ENCODE results near the gene RTP2.

The RTP2 gene

DNA sequence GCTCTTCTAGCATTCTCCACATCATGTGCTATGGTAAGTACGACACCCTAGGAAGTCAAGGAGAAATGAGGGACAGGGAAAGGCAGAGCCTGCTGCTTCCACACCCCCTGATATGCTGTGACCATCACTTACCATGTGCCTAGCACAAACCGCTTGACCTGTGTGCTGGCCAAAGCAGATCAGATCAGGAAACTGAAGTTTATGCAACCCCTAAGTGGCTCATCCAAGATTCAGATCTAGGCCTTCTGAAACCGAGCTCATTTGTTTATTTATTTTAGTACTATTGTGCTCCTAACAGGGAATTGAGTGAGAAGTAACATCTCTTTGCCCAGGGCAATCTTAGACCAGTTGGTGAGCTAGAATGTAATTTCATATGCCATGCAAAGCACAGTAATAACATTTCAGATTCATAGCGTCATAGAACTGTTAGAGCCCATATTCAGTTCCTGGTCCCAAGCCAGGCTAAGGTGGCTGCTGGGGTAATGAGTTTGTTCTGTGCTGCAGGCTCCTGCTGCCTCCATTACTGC is at the start of gene RTP2:
RTP2 (minus strand) TSS at position 51 of the 527 bp plus-strand sequence. CDS start 429 bp downstream, outside the sequence.
- DNase-seq (ENCODE audit: low spot score) = no peak
- in situ Hi-C loops (cut with MboI; ENCODE audit: low sequenced_read_pairs, unreplicated experiment) = no loop called here

DNA sequence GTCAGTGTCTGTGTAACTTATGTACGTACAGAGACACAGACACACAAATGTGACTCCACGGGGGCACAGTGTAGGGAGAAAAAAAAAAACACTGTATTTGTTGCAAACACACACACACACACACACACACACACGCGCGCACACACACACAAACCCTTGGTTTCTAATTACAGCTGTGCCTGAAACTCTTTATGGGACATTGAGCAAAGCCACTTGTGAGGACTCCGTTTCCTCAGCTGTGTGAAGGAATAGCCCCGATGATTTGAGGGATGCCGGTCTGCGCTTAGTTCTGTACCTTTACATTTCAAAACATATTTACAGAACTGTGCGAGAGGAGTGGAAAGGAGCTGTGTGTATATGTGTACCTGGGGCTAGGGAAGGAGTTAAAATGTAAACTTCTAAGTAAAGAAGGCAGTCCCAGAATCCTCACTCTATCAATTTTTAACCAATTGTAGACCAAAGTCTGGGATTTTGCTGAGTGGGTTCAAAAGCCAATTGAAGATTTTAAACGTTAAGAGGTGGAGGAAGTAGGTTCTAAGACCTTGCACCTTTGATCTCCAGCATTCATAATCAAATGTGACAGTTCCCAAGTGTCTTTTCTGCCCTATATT is 48.3 kb upstream of the RTP2 start:
- no peak for DNase-seq (ENCODE audit: low spot score)
- TF ChIP-seq, protein P1, sequence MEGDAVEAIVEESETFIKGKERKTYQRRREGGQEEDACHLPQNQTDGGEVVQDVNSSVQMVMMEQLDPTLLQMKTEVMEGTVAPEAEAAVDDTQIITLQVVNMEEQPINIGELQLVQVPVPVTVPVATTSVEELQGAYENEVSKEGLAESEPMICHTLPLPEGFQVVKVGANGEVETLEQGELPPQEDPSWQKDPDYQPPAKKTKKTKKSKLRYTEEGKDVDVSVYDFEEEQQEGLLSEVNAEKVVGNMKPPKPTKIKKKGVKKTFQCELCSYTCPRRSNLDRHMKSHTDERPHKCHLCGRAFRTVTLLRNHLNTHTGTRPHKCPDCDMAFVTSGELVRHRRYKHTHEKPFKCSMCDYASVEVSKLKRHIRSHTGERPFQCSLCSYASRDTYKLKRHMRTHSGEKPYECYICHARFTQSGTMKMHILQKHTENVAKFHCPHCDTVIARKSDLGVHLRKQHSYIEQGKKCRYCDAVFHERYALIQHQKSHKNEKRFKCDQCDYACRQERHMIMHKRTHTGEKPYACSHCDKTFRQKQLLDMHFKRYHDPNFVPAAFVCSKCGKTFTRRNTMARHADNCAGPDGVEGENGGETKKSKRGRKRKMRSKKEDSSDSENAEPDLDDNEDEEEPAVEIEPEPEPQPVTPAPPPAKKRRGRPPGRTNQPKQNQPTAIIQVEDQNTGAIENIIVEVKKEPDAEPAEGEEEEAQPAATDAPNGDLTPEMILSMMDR (IDR thresholded peaks at IDR 0.05; ENCODE audit: borderline replicate concordance, control extremely low read depth, extremely low read depth, insufficient read depth, missing control alignments) = no peak
- in situ Hi-C loops (cut with MboI; ENCODE audit: low sequenced_read_pairs, unreplicated experiment) = no loop called here

More for the DNA sequence above, at the start of gene RTP2:
- TF ChIP-seq, protein P1 (IDR thresholded peaks at IDR 0.05; ENCODE audit: borderline replicate concordance, control extremely low read depth, extremely low read depth, insufficient read depth, missing control alignments) = no peak

- no peak for DNase-seq (ENCODE audit: low spot score)
- in situ Hi-C loops (cut with MboI; ENCODE audit: low sequenced_read_pairs, unreplicated experiment) = no loop called here
- TF ChIP-seq, protein P1 (IDR thresholded peaks at IDR 0.05; ENCODE audit: borderline replicate concordance, control extremely low read depth, extremely low read depth, insufficient read depth, missing control alignments) = no peak
Observed at GRCh38 chr3:187750006-187750512, 47.7 kb upstream of the RTP2 start.

DNA sequence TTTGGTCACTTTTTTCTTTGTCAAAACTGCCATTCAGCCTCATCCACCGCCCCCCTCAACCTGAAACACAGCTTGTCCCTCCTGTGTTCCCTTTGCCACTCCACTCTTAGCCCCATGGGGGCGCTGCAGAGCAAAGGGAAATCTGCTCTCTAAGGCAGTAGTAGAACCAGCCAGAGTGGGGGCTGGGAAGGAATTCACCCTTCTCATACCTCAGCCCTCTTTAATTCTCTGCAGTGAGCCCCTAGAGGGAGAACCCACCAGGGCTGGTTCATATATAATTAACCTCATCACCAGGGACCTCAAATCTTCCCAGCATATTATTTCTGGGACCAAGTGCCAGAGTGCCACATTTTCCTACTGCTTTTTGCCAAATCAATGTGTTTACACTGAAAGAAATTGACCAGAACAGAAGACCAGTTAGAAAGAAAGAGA is 45.7 kb upstream of the RTP2 start:
- peak; percentile 63 for DNase-seq (ENCODE audit: low spot score)
- in situ Hi-C loops (cut with MboI; ENCODE audit: low sequenced_read_pairs, unreplicated experiment) = loop anchor here (25.0 kb wide), 1 partner anchor 1389 kb away; no protein-coding TSS in a partner anchor
- TF ChIP-seq, protein P1 (IDR thresholded peaks at IDR 0.05; ENCODE audit: borderline replicate concordance, control extremely low read depth, extremely low read depth, insufficient read depth, missing control alignments) = peak; percentile 91

DNA sequence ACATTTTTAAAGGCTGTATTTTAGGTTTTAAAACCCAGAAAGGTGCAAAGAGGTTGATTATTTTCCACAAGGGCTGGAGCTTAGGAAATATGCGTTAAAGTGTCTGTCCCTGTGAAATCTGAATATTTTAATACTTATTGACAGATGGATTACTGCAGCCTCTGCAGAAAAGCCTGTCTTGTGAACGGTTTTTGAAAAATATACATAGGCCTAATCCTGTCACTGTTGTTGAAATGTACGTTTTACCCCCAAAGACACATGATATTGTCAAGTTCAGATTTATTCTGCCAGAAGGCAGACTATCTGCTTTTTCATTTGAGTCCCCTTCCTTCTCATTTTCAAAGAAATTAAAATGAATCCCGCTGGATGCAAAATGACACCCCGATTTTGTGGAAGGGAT is 45.1 kb upstream of the RTP2 start:
- in situ Hi-C loops (cut with MboI; ENCODE audit: low sequenced_read_pairs, unreplicated experiment) = loop anchor here (25.0 kb wide), 1 partner anchor 1390 kb away; no protein-coding TSS in a partner anchor
- TF ChIP-seq, protein P1 (IDR thresholded peaks at IDR 0.05; ENCODE audit: borderline replicate concordance, control extremely low read depth, extremely low read depth, insufficient read depth, missing control alignments) = no peak
- no peak for DNase-seq (ENCODE audit: low spot score)

DNA sequence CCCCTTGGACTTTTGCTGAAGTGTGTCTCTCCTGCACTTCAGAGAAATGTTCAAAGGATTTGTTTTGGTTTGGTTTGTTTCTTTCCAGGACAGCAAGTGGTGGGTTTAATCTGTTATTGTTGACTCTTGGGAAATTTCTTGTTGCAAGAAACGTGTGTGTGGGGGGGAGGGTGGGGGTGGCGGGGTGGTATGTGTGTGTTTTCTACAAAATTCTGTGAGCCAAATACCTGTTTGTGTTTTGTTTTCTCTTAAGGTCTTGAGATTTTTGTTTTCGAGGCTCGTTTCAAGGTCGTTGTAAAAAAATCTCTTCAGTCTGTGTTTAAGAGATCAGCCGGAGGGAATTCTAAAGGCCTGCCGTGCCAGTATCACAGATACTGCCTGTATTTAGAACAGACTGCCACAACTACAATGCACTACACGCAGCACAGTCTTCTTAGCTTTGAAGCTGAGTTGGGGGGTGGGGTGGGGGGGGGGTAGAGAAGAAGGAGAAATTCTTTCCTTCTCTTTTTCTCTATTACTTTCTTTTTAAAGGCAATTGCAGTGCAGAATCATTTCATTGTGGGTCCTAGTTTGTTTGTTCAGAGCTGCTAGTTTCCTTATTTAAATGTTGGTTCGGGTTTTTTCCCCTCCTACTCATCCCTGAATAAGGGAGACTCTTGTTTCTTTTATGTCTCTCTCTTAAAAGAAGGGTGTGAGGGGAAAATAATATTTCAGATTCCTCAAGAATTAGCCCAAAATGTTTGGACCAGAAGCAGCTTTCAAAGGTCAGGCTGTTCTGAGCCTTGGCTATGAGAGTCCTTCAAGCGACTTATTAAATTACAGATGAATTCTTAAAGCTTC is 44.3 kb upstream of the RTP2 start:
- in situ Hi-C loops (cut with MboI; ENCODE audit: low sequenced_read_pairs, unreplicated experiment) = loop anchor here (25.0 kb wide), 1 partner anchor 1391 kb away; no protein-coding TSS in a partner anchor
- TF ChIP-seq, protein P1 (IDR thresholded peaks at IDR 0.05; ENCODE audit: borderline replicate concordance, control extremely low read depth, extremely low read depth, insufficient read depth, missing control alignments) = no peak
- no peak for DNase-seq (ENCODE audit: low spot score)

Data from GM13976 (cell line).